Suprapubic skin (tissue), 4 donors: Measurements from ENCODE around the gene MLH1. TPM values are rescaled to one million over a fixed set of nuclear protein-coding genes. Genes with fewer than 3 reads are reported as not detected.
"Not testable (repeated sequence)": the region's sequence is repeated elsewhere in the genome, so short reads cannot be mapped to it uniquely, and the experiment has no call there.

ENCODE experiments used
- DNase-seq, 2 donors: peaks; one replicate each; pipeline ENCODE4 v3.0.0-alpha.2; 2019; ENCODE audit warnings: low spot score in 2 of 2
- H3K27ac ChIP-seq: fragments of 200-600 bp; sonication (generic); one replicate; pipeline ENCODE4 v1.5.1; 2019
- H3K27me3 ChIP-seq: fragments of 200-600 bp; sonication (generic); one replicate; pipeline ENCODE4 v1.5.1; 2019
- H3K36me3 ChIP-seq: fragments of 200-600 bp; sonication (generic); one replicate; pipeline ENCODE4 v1.5.1; 2019
- H3K4me1 ChIP-seq: fragments of 200-600 bp; sonication (generic); one replicate; pipeline ENCODE4 v1.5.1; 2019
- H3K4me3 ChIP-seq: fragments of 200-600 bp; sonication (generic); one replicate; pipeline ENCODE4 v1.5.1; 2019; ENCODE audit warnings: mild to moderate bottlenecking
- H3K9me3 ChIP-seq: fragments of 200-600 bp; sonication (generic); one replicate; pipeline ENCODE4 v1.5.1; 2019
- CTCF ChIP-seq, 2 donors: fragments of 200-600 bp in 1 of 2; fragments of 450-650 bp in 1 of 2; sonication (generic) in 1 of 2; IDR thresholded peaks; one replicate each; pipeline ENCODE4 v1.5.1; 2016 to 2019; ENCODE audit warnings: antibody characterized with exemption in 2 of 2, mild to moderate bottlenecking in 1 of 2, moderate library complexity in 1 of 2
- EP300 ChIP-seq: sonication (generic); formaldehyde crosslinking; IDR thresholded peaks from one replicate; pipeline ENCODE4 v1.6.1; 2017; ENCODE audit warnings: antibody characterized with exemption
- POLR2A ChIP-seq, 2 donors: fragments of 450-650 bp; IDR thresholded peaks; one replicate each; pipeline ENCODE4 v1.6.1; 2017; ENCODE audit warnings: antibody characterized with exemption in 2 of 2, mild to moderate bottlenecking in 2 of 2, moderate library complexity in 2 of 2
- POLR2AphosphoS5 ChIP-seq, 3 donors: sonication (generic); formaldehyde crosslinking; IDR thresholded peaks; one replicate each; pipeline ENCODE4 v1.6.1; 2017; ENCODE audit warnings: antibody characterized with exemption in 3 of 3
- WGBS: methylation state at CpG from one replicate; pipeline ENCODE4 v1.1.5; 2018; 5-methylcytosine and 5-hydroxymethylcytosine counted together
- total RNA-seq, 4 donors: library from RNA; depleted of rRNA; stranded (reverse); fragments of >200 nt; gene quantifications; one replicate each; pipeline ENCODE4 v1.1.0, GENCODE V29; 2016

MLH1 gene
- total RNA-seq, 4 donors from 2014 or later, result 17.2 to 34.3 (median 23.1) TPM

GRCh38 chr3:36960502-36960901, 32.8 kb upstream of the MLH1 start:
- Histone ChIP-seq H3K4me3 (no peak overlapping the region), H3K27me3 (no peaks in the 10 kb centered on the region), H3K9me3 (no peaks in the 10 kb centered on the region), H3K4me1 (peaks cover 23% of the 10 kb centered on the region), H3K36me3 (no peaks in the 10 kb centered on the region), H3K27ac (no peak overlapping the region)
- TF ChIP-seq EP300 (no peak), POLR2A (IDR thresholded peaks at IDR 0.05) (no peak), POLR2AphosphoS5 (IDR thresholded peaks at IDR 0.05) (no peak), CTCF (IDR thresholded peaks at IDR 0.05) (no peak)
- DNase-seq, result no peak
- WGBS, result 86% methylated on average over 4 of the region's 4 CpGs

- peaks cover 11% of the 10 kb centered on the region for H3K4me1 ChIP-seq
- H3K27ac ChIP-seq, H3K9me3 ChIP-seq, DNase-seq, H3K4me3 ChIP-seq, H3K36me3 ChIP-seq, H3K27me3 ChIP-seq: not testable (repeated sequence)
- WGBS, result 98% methylated on average over 7 of the region's 7 CpGs
These were observed 30.3 kb upstream of the MLH1 start for GRCh38 chr3:36963008-36963407.

DNA sequence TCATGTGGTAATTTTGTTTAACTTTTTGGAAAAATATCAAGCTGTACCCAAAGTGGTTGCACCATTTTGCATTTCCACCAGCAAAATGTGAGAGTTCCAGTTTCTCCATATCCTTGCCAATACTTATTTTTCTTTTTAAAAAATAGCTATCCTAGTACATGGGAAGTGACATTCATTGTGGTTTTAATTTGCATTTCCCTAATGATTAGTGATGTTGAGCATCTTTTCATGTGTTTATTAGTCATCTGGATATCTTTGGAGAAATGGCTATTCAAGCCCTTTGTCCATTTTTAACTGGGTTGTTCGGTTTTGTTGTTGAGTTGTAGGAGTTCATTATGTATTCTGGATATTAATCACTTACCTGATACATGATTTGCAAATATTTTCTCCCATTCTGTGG, 29.0 kb upstream of the MLH1 start:
- H3K9me3 ChIP-seq, result no peaks in the 10 kb centered on the region
- TF ChIP-seq POLR2A (IDR thresholded peaks at IDR 0.05), result no peak
- TF ChIP-seq POLR2AphosphoS5 (IDR thresholded peaks at IDR 0.05), result no peak
- no peak for TF ChIP-seq CTCF (IDR thresholded peaks at IDR 0.05)
- TF ChIP-seq EP300, result no peak
- no peaks in the 10 kb centered on the region for H3K27me3 ChIP-seq
- peaks cover 5% of the 10 kb centered on the region for H3K4me1 ChIP-seq
- H3K36me3 ChIP-seq, result no peaks in the 10 kb centered on the region
- H3K27ac ChIP-seq, result no peak overlapping the region
- H3K4me3 ChIP-seq, result no peak overlapping the region
- 97% methylated on average over 1 of the region's 1 CpG for WGBS
- DNase-seq, result no peak

DNA sequence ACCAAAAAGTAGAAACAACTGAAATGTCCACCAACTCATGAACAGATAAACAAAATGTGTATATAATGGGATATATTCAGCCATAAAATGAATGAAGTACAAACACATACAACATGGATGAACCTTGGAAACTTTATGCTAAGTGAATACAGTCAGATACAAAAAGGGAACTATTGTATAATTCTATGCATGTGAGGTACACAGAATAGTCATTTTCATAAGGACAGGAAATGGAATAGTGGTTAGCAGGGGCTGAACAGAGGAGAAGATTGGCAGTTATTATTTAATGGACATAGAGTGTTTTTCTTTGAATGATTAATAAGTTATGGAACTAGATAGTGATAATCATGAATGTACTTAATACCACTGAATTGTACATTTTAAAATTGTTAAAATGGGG, 28.5 kb upstream of the MLH1 start:
- Histone ChIP-seq H3K36me3 (no peaks in the 10 kb centered on the region), H3K27me3 (no peaks in the 10 kb centered on the region), H3K4me1 (peaks cover 10% of the 10 kb centered on the region), H3K9me3 (no peaks in the 10 kb centered on the region), H3K4me3 (no peak overlapping the region), H3K27ac (no peak overlapping the region)
- TF ChIP-seq POLR2A (IDR thresholded peaks at IDR 0.05), result no peak
- DNase-seq, result no peak

DNA sequence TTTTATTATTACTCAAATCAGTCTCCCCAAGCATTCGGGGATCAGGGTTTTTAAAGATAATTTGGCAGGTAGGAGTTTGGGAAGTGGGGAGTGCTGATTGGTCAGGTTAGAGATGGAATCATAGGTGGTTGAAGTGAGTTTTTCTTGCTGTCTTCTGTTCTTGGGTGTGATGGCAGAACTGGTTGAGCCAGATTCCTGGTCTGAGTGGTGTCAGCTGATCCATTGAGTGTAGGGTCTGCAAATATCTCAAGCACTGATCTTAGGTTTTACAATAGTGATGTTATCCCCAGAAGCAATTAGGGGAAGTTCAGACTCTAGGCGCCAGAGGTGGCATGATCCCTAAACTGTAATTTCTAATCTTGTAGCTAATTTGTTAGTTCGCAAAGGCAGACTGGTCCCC, 27.9 kb upstream of the MLH1 start:
- TF ChIP-seq POLR2A (IDR thresholded peaks at IDR 0.05) (no peak), POLR2AphosphoS5 (IDR thresholded peaks at IDR 0.05) (no peak), EP300 (no peak), CTCF (IDR thresholded peaks at IDR 0.05) (no peak)
- Histone ChIP-seq H3K4me1 (peaks cover 12% of the 10 kb centered on the region), H3K36me3 (no peaks in the 10 kb centered on the region), H3K27me3 (no peaks in the 10 kb centered on the region), H3K4me3 (no peak overlapping the region), H3K27ac (no peak overlapping the region), H3K9me3 (no peaks in the 10 kb centered on the region)
- WGBS, result 64% methylated on average over 3 of the region's 3 CpGs
- DNase-seq, result no peak

DNA sequence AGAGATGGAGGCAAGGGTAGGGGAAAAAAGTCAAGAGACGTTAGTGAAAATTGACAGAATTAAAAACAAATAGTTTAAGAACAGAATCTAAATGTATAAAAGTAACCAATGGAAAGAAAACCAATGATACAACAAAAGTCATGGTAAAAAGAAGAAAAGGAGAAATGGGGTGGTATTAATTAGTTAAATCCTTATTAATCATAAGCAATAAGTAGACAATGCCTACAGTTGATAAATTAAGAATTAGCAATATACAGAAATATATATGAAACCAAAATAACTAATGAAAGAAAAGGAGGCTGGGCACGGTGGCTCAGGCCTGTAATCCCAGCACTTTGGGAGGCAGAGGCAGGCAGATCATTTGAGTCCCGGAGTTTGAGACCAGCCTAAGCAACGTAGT, 24.2 kb upstream of the MLH1 start:
- H3K27ac ChIP-seq, result no peak overlapping the region
- no peak overlapping the region for H3K4me3 ChIP-seq
- TF ChIP-seq POLR2A (IDR thresholded peaks at IDR 0.05) (no peak), CTCF (IDR thresholded peaks at IDR 0.05) (no peak), EP300 (no peak), POLR2AphosphoS5 (IDR thresholded peaks at IDR 0.05) (no peak)
- H3K9me3 ChIP-seq, result no peaks in the 10 kb centered on the region
- 71% methylated on average over 4 of the region's 4 CpGs for WGBS
- H3K27me3 ChIP-seq, result no peaks in the 10 kb centered on the region
- peaks cover 9% of the 10 kb centered on the region for H3K36me3 ChIP-seq
- DNase-seq, result no peak
- H3K4me1 ChIP-seq, result peaks cover 12% of the 10 kb centered on the region
